OCI-LY1 (cell line): Measurements from ENCODE around the gene EMC10.

Source experiments
- CTCF ChIP-seq: fragments of 200-600 bp; sonication (generic), shearing (Covaris generic); IDR thresholded peaks from 2 replicates; pipeline ENCODE4 v1.5.1; 2017; ENCODE audit warnings: mild to moderate bottlenecking, antibody characterized with exemption, low read length, moderate library complexity, mixed read lengths
- EZH2 ChIP-seq: fragments of 200-600 bp; sonication (generic), shearing (Covaris generic); IDR thresholded peaks from 2 replicates; pipeline ENCODE4 v1.8.0; 2017; ENCODE audit warnings: borderline replicate concordance, mixed run types, mild to moderate bottlenecking, antibody characterized with exemption, low read length, moderate library complexity, mixed read lengths

DNA sequence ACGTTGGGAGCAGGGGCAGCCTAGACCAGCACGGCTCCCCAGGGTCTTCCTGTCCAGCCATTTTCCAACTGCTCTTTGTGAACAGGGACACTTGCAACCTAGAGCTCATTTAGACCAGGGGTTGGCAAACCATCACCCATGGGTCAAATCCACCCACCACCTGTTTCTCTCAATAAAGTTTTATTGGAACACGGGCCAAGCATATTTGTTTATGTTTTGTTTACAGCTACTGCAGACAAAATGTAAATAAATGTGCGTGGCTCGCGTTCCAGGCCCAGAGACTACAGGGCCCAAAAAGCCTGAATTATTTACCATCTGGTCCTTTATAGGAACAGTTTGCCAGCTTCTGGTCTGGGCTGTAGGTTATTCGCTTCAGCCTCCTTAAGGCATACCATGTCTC is 13.3 kb upstream of the EMC10 start:
- TF ChIP-seq CTCF (no peak), EZH2 (no peak)
